HG03039 (cell line): ENCODE measurements around the gene RGL1.
A peak's percentile ranks its signal among the peaks of the same experiment; 100 is the strongest.

ENCODE experiments used
- ATAC-seq: cut with Tn5 transposase; IDR thresholded peaks from one replicate; pipeline ENCODE4 v1.9.1; 2021; ENCODE audit warnings: mild to moderate bottlenecking, moderate library complexity; ENCODE audit not compliant: unreplicated experiment

RGL1 gene

GRCh38 chr1:183910845-183911244 is 105.9 kb downstream of the RGL1 start:
- no peak for ATAC-seq

GRCh38 chr1:183911285-183911684 is 106.4 kb downstream of the RGL1 start:
- peak; percentile 61 for ATAC-seq

GRCh38 chr1:183912265-183912886 is 107.5 kb downstream of the RGL1 start:
- peak; percentile 35 for ATAC-seq

GRCh38 chr1:183913567-183913993 is 108.7 kb downstream of the RGL1 start:
- ATAC-seq: no peak

GRCh38 chr1:183914276-183914675 is 109.4 kb downstream of the RGL1 start:
- no peak for ATAC-seq

- ATAC-seq: no peak
Measured at GRCh38 chr1:183914891-183915290, 110.0 kb downstream of the RGL1 start.

GRCh38 chr1:183915625-183916510 is 110.9 kb downstream of the RGL1 start:
- ATAC-seq: no peak

GRCh38 chr1:183916574-183916973 is 111.7 kb downstream of the RGL1 start:
- ATAC-seq: no peak

- ATAC-seq: no peak
Measured at GRCh38 chr1:183918589-183918988, 113.7 kb downstream of the RGL1 start.

GRCh38 chr1:183920651-183921050 is 115.7 kb downstream of the RGL1 start:
- ATAC-seq: no peak

- no peak for ATAC-seq
Measured at GRCh38 chr1:183922197-183922596, 117.3 kb downstream of the RGL1 start.

- ATAC-seq: no peak
Measured at GRCh38 chr1:183925947-183926346, 121.0 kb downstream of the RGL1 start.

- no peak for ATAC-seq
Measured at GRCh38 chr1:183926983-183927382, 122.1 kb downstream of the RGL1 start.

- no peak for ATAC-seq
Measured at GRCh38 chr1:183931646-183932271, 126.8 kb downstream of the RGL1 start.

GRCh38 chr1:183932412-183932811 is 127.5 kb downstream of the RGL1 start:
- no peak for ATAC-seq

- ATAC-seq: no peak
Measured at GRCh38 chr1:183933528-183934179, 128.7 kb downstream of the RGL1 start.

GRCh38 chr1:183934314-183934713 is 129.4 kb downstream of the RGL1 start:
- no peak for ATAC-seq

GRCh38 chr1:183936009-183936408 is 131.1 kb downstream of the RGL1 start:
- ATAC-seq: no peak

- no peak for ATAC-seq
Measured at GRCh38 chr1:183936791-183937190, 131.9 kb downstream of the RGL1 start.

GRCh38 chr1:183937611-183938010 is 132.7 kb downstream of the RGL1 start:
- no peak for ATAC-seq

- ATAC-seq: no peak
Measured at GRCh38 chr1:183941001-183941400, 136.1 kb downstream of the RGL1 start.
